ENCODE results near the gene SCUBE1. TPM values are rescaled to one million over a fixed set of nuclear protein-coding genes. Genes with fewer than 3 reads are reported as not detected.
"Not testable (repeated sequence)": the region's sequence is repeated elsewhere in the genome, so short reads cannot be mapped to it uniquely, and the experiment has no call there.

SCUBE1 gene
- total RNA-seq, 2 experiments from 2014 or later, result not detected

DNA sequence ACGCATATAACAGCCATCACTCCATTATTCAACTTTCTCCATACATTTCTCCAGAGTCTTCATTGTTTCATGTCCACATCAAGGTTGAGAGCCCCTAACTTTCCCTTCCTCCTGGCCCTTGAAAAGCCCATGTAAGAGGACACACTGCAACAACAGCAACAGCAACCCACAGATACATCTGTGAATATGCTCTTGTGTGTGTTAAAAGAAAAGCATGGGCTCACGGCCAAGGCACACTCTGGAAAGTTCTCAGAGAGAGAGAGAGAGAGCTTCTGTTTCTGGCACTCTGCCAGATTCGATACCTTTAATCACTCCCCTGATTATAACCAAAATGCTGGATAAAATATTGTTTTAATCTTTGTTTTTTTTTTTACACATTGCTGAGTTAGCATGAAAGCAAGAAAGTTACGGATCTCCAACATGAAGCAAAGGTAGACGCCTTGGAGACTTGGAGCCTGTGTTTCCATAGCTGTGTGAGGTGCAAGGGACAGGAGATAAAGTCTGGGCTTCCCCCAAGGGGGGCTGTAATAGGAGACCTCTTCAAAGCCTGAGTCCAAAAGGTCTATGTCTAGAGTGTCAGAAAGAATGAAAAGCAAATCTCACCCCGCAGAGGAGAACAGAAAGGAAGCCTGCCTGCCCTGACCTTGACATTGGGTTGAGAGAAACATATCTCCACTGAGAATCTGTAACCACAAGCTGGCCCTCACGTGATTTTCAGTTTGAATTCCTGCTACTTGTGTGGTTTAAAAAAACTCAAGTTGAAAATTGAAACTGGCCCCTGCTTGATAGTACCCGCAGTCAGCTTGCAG is 34.9 kb upstream of the SCUBE1 start:
- H3K4me3 Mint-ChIP-seq, result no peak overlapping the region
- H3K27ac Mint-ChIP-seq, result no peak overlapping the region
- peaks cover 26% of the 10 kb centered on the region for H3K27me3 Mint-ChIP-seq
- POLR2A ChIA-PET, result no interaction called here
- peak; percentile 19 for DNase-seq
- H3K36me3 Mint-ChIP-seq, result peaks cover 2% of the 10 kb centered on the region
- intact Hi-C loops (cut with micrococcal nuclease), result no loop called here
- peaks cover 5% of the 10 kb centered on the region for H3K9me3 Mint-ChIP-seq
- peaks cover 9% of the 10 kb centered on the region for H3K4me1 Mint-ChIP-seq (ENCODE audit: low read depth)
- CTCF ChIA-PET, result interaction anchor here (1.2 to 2.5 kb wide), 3 partner anchors 12 to 104 kb away, joined by 3 to 12 read pairs (median 9); no protein-coding TSS in a partner anchor

DNA sequence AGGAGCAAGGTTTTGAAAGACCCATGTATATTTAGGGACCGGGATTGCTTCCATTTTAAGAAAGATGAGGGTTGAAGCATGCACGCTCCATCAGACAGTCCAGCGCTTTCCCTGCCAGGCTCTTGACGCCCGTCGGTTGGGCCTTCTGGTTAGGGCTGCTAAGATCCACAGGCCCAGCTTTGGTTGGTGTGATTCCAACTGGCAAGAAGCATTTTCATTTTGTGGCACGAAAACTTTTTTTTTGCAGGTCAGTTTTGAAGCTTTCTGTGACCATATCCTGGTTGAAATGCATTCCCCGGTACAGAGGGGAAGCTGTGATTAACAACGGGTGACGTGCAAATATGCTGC is 34.4 kb upstream of the SCUBE1 start:
- DNase-seq, result no peak
- H3K36me3 Mint-ChIP-seq, result peaks cover 2% of the 10 kb centered on the region
- ChIA-PET POLR2A (no interaction called here), CTCF (interaction anchor here (1.2 to 2.5 kb wide), 3 partner anchors 12 to 104 kb away, joined by 3 to 12 read pairs (median 9); no protein-coding TSS in a partner anchor)
- H3K4me1 Mint-ChIP-seq (ENCODE audit: low read depth), result peaks cover 9% of the 10 kb centered on the region
- peaks cover 28% of the 10 kb centered on the region for H3K27me3 Mint-ChIP-seq
- no peak overlapping the region for H3K4me3 Mint-ChIP-seq
- no peak overlapping the region for H3K27ac Mint-ChIP-seq
- peaks cover 5% of the 10 kb centered on the region for H3K9me3 Mint-ChIP-seq
- intact Hi-C loops (cut with micrococcal nuclease), result no loop called here

DNA sequence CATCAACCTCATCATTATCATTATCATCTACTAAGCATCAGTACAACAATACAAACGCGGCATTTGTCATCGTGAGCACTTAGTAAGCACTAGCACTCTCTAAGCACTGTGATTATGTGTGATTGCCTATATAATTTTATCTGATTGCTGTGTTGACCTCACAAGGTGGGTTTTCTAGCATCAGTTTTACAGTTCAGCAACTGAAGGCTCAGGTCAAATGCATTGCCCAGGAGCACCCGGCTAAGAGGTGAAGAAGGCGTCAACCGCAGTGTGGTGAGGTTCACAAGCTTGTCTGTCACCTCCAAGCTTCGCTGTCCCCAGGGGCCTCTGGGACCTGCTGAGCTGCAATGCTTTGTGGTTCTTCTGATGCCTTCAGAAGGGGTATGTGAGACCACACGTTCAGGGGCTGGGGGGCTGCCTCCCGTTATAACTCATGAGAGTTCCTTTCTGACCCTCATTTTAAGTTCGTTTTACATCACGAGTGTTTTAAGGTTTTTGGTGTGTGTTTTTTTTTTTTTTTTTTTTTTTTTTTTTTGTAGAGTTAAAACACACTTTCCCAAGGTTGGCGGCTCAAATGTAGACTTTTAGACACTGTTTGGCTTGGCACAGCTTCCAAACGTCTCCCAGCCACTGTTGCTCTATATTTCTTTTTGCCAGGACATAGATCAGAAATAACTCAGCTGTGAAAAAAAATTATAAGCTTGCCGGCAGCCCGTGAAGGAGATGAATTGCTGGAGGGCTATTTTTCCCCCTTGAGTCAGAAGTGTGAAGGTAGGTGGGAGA is 33.8 kb upstream of the SCUBE1 start:
- POLR2A ChIA-PET, result no interaction called here
- Mint-ChIP-seq H3K36me3 (peaks cover 2% of the 10 kb centered on the region), H3K27me3 (peaks cover 29% of the 10 kb centered on the region)

DNA sequence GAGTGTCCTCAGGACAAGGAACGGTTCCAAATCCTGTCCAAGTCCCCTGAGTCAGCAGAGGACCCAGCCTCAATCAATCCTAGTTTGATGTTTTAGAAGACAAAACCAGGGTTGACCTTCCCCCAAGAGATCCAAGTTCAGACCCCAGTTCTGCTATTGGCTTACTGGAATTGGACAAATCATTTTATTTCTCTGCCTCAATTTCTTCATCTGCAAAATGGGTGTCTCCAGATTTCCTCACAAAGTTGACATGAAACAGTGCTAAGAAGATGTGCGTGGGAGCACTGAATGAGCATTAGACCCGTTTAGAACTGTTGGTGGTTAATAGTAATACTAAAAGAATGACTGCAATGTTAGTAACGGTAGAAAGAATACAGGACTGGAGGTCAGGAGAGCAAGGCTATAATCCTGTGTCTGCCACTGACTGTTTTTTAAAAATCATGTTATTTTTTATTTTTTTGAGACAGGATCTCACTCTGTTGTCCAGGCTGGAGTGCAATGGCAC is 32.8 kb upstream of the SCUBE1 start:
- intact Hi-C loops (cut with micrococcal nuclease), result no loop called here
- Mint-ChIP-seq H3K4me3 (no peak overlapping the region), H3K27ac (no peak overlapping the region), H3K9me3 (peaks cover 5% of the 10 kb centered on the region), H3K27me3 (peaks cover 37% of the 10 kb centered on the region), H3K4me1 (ENCODE audit: low read depth) (peaks cover 9% of the 10 kb centered on the region), H3K36me3 (peaks cover 2% of the 10 kb centered on the region)
- POLR2A ChIA-PET, result no interaction called here
- DNase-seq, result no peak
- CTCF ChIA-PET, result no interaction called here

More for the DNA sequence above, 33.8 kb upstream of the SCUBE1 start:
- Mint-ChIP-seq H3K9me3 (peaks cover 5% of the 10 kb centered on the region), H3K4me3 (no peak overlapping the region), H3K4me1 (ENCODE audit: low read depth) (peaks cover 9% of the 10 kb centered on the region), H3K27ac (no peak overlapping the region)
- DNase-seq, result peak; percentile 42
- intact Hi-C loops (cut with micrococcal nuclease), result no loop called here
- CTCF ChIA-PET, result interaction anchor here (2.4 to 2.5 kb wide), 2 partner anchors 31 to 103 kb away, joined by 9 to 12 read pairs; no protein-coding TSS in a partner anchor

DNA sequence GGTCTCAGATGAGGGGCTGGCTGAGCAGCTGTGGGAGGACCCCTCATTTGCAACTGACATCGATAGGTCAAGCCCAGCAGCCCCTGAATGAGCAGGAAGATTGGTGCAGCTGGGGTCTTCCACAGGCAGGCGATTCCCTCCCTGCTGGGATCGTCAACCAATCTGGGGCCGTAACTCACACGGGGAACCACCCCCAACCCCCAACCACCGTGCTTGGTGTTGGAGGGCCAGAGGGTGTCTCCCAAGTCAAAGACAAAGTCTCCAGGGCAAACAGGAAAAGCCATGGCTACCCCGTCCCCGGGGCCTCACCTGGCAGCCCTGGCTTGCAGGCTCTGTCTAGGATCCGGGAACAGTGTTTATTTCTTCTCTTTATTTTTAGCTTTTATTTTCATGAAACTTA is 26.9 kb upstream of the SCUBE1 start:
- Mint-ChIP-seq H3K9me3 (peaks cover 5% of the 10 kb centered on the region), H3K4me3 (no peak overlapping the region), H3K36me3 (peaks cover 2% of the 10 kb centered on the region), H3K27ac (no peak overlapping the region), H3K27me3 (peaks cover 45% of the 10 kb centered on the region), H3K4me1 (ENCODE audit: low read depth) (no peaks in the 10 kb centered on the region)
- intact Hi-C loops (cut with micrococcal nuclease), result no loop called here
- POLR2A ChIA-PET, result no interaction called here
- no peak for DNase-seq
- CTCF ChIA-PET, result no interaction called here

DNA sequence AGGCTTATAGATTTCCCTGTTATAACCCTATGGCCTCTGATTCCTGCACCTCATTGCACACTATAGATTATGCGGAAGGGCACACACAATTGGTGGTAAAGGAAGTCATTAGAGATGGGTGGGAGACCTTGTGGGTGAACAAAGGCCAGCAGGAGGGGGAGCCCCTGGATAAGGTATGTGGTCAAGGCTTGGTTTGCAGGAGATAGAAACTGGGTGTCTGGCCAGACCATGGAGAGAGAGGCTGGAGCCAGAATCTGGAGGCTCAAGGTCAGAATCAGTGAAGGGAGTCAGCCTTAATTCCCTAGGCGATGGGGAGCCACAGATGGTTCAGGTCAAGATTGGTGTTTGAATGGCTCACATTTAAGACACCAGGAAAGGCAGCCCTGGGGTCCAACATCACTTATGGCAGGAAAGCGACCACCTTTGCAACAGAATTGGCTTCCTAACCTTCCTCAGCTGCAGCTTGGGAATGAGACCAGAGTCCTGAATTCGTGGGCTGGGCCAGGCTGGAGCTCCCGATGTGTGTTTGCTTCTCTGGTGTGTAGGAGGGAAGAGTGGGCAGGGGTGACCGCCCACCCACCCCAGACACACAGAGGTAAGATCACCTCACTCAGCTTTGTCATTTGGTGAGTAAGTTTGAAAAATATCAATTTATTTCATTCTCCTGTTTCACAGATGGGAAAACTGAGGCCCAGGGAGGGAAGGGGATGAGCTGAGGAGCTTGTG is 22.7 kb upstream of the SCUBE1 start:
- Mint-ChIP-seq H3K27me3 (peaks cover 27% of the 10 kb centered on the region), H3K4me1 (ENCODE audit: low read depth) (no peaks in the 10 kb centered on the region), H3K27ac (no peak overlapping the region), H3K36me3 (no peaks in the 10 kb centered on the region), H3K4me3 (no peak overlapping the region), H3K9me3 (no peaks in the 10 kb centered on the region)
- no peak for DNase-seq
- intact Hi-C loops (cut with micrococcal nuclease), result no loop called here
- CTCF ChIA-PET, result interaction anchor here (0.8 kb wide), 1 partner anchor 20 kb away, joined by 3 read pairs; no protein-coding TSS in a partner anchor
- POLR2A ChIA-PET, result no interaction called here

DNA sequence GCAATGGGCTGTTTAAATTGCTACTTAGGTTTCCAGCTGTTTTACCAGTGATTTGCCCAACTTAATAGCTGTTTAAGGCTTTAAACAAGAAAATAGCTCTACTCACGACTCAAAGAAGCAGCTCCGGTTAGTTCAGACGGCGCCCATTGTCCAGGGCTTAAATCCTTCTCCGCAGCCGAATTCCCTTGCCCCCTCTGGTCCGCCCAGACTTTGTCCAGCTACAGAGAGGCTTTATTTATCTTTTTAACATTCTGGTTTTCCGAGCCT is 20.9 kb upstream of the SCUBE1 start:
- intact Hi-C loops (cut with micrococcal nuclease), result no loop called here
- no peaks in the 10 kb centered on the region for H3K9me3 Mint-ChIP-seq
- peaks cover 13% of the 10 kb centered on the region for H3K27me3 Mint-ChIP-seq
- H3K27ac Mint-ChIP-seq, result no peak overlapping the region
- ChIA-PET CTCF (interaction anchor here (1.3 to 2.2 kb wide), 2 partner anchors 18 to 132 kb away, joined by 3 to 11 read pairs; no protein-coding TSS in a partner anchor), POLR2A (no interaction called here)
- no peak overlapping the region for H3K4me3 Mint-ChIP-seq
- H3K36me3 Mint-ChIP-seq, result no peaks in the 10 kb centered on the region
- no peak for DNase-seq
- H3K4me1 Mint-ChIP-seq (ENCODE audit: low read depth), result no peaks in the 10 kb centered on the region

DNA sequence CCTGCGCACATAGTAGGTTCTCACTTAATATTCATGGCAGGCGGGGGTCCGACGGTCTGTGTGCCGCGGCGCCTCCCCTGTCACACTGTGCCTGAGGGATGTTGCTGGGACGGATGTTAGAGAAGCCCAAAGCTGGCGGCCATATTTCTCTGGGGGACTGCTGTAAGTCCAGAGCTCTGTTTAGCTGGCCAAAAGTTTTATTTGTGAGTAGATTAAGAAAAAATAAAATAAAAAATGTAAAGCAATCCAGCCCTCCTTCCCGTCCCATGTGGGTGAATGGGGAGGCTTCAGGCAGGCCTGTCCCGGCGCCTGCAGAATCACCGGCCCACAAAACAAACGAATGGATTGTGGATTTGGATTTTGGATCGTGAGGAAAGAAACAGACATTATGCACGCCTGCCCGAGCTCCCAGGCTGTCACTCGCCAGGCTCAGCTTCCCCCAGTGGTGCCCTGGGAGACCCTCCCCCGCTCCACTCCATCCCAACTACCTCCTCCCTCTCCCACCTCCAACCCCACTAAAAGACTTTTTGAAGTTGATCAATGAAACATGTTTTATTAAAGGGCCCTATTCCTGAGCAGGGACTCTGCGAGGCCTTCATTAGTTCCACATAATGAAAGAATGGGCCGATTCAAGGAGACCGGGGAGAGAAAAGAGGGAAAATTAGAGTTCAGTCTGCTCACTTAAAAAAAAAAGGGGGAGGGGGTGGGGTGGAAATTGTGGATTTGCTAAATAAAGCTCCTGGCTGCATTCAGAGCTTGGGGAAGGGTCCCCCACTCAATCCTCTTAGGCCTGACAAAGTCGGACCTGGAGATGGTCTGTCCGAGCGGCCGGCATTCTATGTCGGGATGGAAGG is 20.4 kb upstream of the SCUBE1 start:
- CTCF ChIA-PET, result interaction anchor here (1.3 to 2.2 kb wide), 2 partner anchors 17 to 132 kb away, joined by 3 to 11 read pairs; no protein-coding TSS in a partner anchor
- DNase-seq, result no peak
- POLR2A ChIA-PET, result interaction anchor here (0.7 kb wide), 1 partner anchor 15 kb away, joined by 4 read pairs; no protein-coding TSS in a partner anchor
- no peak overlapping the region for H3K4me3 Mint-ChIP-seq
- H3K27me3 Mint-ChIP-seq, result peaks cover 11% of the 10 kb centered on the region
- no peak overlapping the region for H3K27ac Mint-ChIP-seq
- no peaks in the 10 kb centered on the region for H3K36me3 Mint-ChIP-seq
- intact Hi-C loops (cut with micrococcal nuclease), result no loop called here
- no peaks in the 10 kb centered on the region for H3K9me3 Mint-ChIP-seq
- no peaks in the 10 kb centered on the region for H3K4me1 Mint-ChIP-seq (ENCODE audit: low read depth)

DNA sequence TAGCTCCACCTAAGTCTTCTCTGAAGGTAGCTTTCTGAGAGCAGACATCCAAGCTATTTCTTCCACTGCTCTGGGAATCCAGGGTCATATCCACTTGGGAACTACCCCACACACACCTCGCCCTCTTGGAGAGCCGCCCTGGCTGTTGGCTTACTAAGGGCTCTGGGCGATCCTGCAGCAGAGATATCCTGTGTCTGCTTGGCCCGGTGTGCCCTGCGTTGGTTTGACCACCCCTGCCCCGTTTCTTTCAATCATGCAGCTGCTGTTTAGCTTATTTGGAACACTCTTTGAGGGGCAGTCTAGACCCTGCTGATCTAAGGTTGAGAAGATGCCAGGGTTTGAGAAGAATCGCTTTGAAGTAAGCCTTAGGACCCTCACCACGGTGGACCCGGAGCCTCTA is 17.4 kb upstream of the SCUBE1 start:
- Mint-ChIP-seq H3K27ac (no peak overlapping the region), H3K9me3 (no peaks in the 10 kb centered on the region), H3K36me3 (no peaks in the 10 kb centered on the region), H3K4me3 (no peak overlapping the region), H3K4me1 (ENCODE audit: low read depth) (no peaks in the 10 kb centered on the region), H3K27me3 (peaks cover 4% of the 10 kb centered on the region)
- DNase-seq, result no peak
- intact Hi-C loops (cut with micrococcal nuclease), result no loop called here
- POLR2A ChIA-PET, result no interaction called here
- CTCF ChIA-PET, result interaction anchor here (1.5 to 2.8 kb wide), 2 partner anchors 14 to 29 kb away, joined by 4 to 10 read pairs; no protein-coding TSS in a partner anchor

DNA sequence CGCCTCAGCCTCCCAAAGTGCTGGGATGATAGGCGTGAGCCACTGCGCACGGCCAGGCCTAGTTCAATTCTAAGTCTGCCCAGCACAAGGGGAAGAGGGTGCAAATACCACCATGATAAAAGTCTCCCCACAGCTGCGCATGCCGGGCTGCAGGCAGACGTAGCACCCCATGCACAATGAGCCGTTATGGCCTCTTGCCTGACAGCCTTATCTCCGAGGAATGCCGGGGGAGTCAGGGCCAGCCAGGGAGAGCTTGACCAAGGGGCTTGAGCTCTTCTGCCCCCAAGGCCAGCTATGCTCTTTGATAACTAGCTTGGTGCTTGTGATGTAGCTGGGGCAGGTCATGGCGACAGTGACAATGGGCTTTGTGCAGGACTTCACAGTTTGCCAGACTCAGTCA is 13.7 kb upstream of the SCUBE1 start:
- ChIA-PET CTCF (interaction anchor here (2.0 kb wide), 1 partner anchor 11 kb away, joined by 14 read pairs; no protein-coding TSS in a partner anchor), POLR2A (no interaction called here)
- Mint-ChIP-seq H3K27ac (no peak overlapping the region), H3K36me3 (no peaks in the 10 kb centered on the region), H3K4me1 (ENCODE audit: low read depth) (no peaks in the 10 kb centered on the region), H3K27me3 (peaks cover 4% of the 10 kb centered on the region), H3K4me3 (no peak overlapping the region), H3K9me3 (no peaks in the 10 kb centered on the region)
- intact Hi-C loops (cut with micrococcal nuclease), result no loop called here
- no peak for DNase-seq

DNA sequence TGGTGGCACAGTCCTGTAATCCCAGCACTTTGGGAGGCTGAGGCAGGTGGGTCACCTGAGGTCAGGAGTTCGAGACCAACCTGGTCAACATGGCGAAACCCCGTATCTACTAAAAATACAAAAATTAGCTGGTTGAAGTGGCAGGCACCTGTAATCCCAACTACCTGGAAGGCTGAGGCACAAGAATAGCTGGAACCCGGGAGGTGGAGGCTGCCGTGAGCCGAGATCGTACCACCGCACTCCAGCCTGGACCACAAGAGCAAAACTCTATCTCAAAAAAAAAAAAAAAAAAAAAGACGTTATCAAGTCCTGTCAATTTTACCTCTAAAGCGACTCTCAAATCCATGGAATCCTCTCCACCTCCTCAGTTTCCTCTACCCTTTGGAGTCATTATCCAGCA is 12.5 kb upstream of the SCUBE1 start:
- H3K4me1 Mint-ChIP-seq (ENCODE audit: low read depth); H3K27ac Mint-ChIP-seq; POLR2A ChIA-PET; H3K27me3 Mint-ChIP-seq; H3K9me3 Mint-ChIP-seq; H3K36me3 Mint-ChIP-seq; intact Hi-C loops (cut with micrococcal nuclease); H3K4me3 Mint-ChIP-seq; DNase-seq: not testable (repeated sequence)
- CTCF ChIA-PET, result interaction anchor here (0.7 to 2.0 kb wide), 2 partner anchors 9 to 10 kb away, joined by 3 to 14 read pairs; no protein-coding TSS in a partner anchor
